H1 (cell line): ENCODE data around the gene KRCC1. TPM values are rescaled to one million over a fixed set of nuclear protein-coding genes. Genes with fewer than 3 reads are reported as not detected.

Source experiments
- BRCA1 ChIP-seq: IDR thresholded peaks from 2 replicates; pipeline ENCODE4 v1.6.1; 2012; ENCODE audit warnings: low read depth, low read length, improper control_type of control experiment
- CREB1 ChIP-seq: IDR thresholded peaks from 2 replicates; pipeline ENCODE4 v1.6.1; 2012; ENCODE audit warnings: inconsistent platforms
- HDAC6 ChIP-seq: IDR thresholded peaks from one replicate; pipeline ENCODE4 v1.7.1; 2012; ENCODE audit warnings: low read depth, mild to moderate bottlenecking, inconsistent platforms, low read length, moderate library complexity
- KDM5A ChIP-seq: fragments of 200-600 bp; IDR thresholded peaks from 2 replicates; pipeline ENCODE4 v1.7.1; 2012; ENCODE audit warnings: mild to moderate bottlenecking, low read length, inconsistent platforms, mixed read lengths
- POLR2A ChIP-seq, 2 experiments: IDR thresholded peaks; 1 replicate in 1 of 2; 2 replicates in 1 of 2; pipeline ENCODE4 v1.6.1; 2011; ENCODE audit warnings: low read depth in 2 of 2, low read length in 2 of 2, mild to moderate bottlenecking in 2 of 2; ENCODE audit errors: control extremely low read depth in 1 of 2
- polyA plus RNA-seq, 7 experiments: library from polyadenylated mRNA; depleted of rRNA in 3 of 7; stranded (reverse) in 5 of 7; unstranded in 2 of 7; fragments of >200 nt in 5 of 7; fragments of 200-250 nt in 2 of 7; gene quantifications; 1 replicate in 5 of 7; 2 replicates in 1 of 7; 4 replicates in 1 of 7; pipeline versions ENCODE4 v1.2.1 to v1.2.3, GENCODE V29; 2011 to 2013; ENCODE audit warnings: missing spikeins in 2 of 7, mixed read lengths in 2 of 7
- total RNA-seq: library from RNA; stranded (reverse); fragmentation: NEBNext Ultra II Directional; extraction: Animal tissue kit (Norgen Biotek cat#: 25700); gene quantifications from 2 replicates; pipeline ENCODE4 v1.2.1, GENCODE V29; 2021

KRCC1 gene
- total and polyA plus RNA-seq, 2 of the 8 experiments (the other 6 are each of a cell fraction or from before 2014, with no cell fraction given) = 5.1 to 8.5 TPM

- TF ChIP-seq HDAC6 (no peak), CREB1 (no peak), BRCA1 (no peak), KDM5A (no peak), POLR2A (IDR thresholded peaks at IDR 0.05; ENCODE audit: control extremely low read depth in 1 of 2, low read depth in 2 of 2, low read length in 2 of 2) (no peak)
Observed at GRCh38 chr2:88096708-88097107, 41.1 kb upstream of the KRCC1 start (continued).
